Keratinocyte (primary cell): ENCODE results near the gene L3MBTL4. TPM values are rescaled to one million over a fixed set of nuclear protein-coding genes. Genes with fewer than 3 reads are reported as not detected.

Experiments used
- DNase-seq: peaks from one replicate; pipeline ENCODE4 v3.0.0-alpha.2; 2011; ENCODE audit warnings: low read depth, missing footprints, low spot score
- FAIRE-seq: peaks from 2 replicates; lab custom pipeline; 2011; peaks lifted over from hg19 to GRCh38; lab: Jason Lieb, UNC
- H2AFZ ChIP-seq: 2 replicates; pipeline ENCODE4 v1.6.0; 2012; ENCODE audit warnings: low read length, control low read depth, inconsistent platforms; ENCODE audit not compliant: control insufficient read depth
- H3K27ac ChIP-seq: 2 replicates; pipeline ENCODE4 v1.5.1; 2011; ENCODE audit warnings: low read length; ENCODE audit not compliant: control insufficient read depth, insufficient read depth
- H3K27me3 ChIP-seq: 3 replicates; pipeline ENCODE4 v1.6.0; 2011; ENCODE audit warnings: low read length; ENCODE audit not compliant: control insufficient read depth, insufficient read depth; ENCODE audit errors: extremely low read depth
- H3K36me3 ChIP-seq, 2 experiments: 2 replicates in 1 of 2; 3 replicates in 1 of 2; pipeline ENCODE4 v1.5.1; 2011; ENCODE audit warnings: low read length in 2 of 2, mild to moderate bottlenecking in 1 of 2; ENCODE audit not compliant: control insufficient read depth in 2 of 2, insufficient read depth in 2 of 2; ENCODE audit errors: extremely low read depth in 1 of 2
- H3K4me1 ChIP-seq: 3 replicates; pipeline ENCODE4 v1.5.1; 2011; ENCODE audit warnings: low read length; ENCODE audit not compliant: control insufficient read depth, insufficient read depth; ENCODE audit errors: extremely low read depth
- H3K4me2 ChIP-seq: 3 replicates; pipeline ENCODE4 v1.6.0; 2011; ENCODE audit warnings: low read depth, low read length; ENCODE audit not compliant: control insufficient read depth, insufficient read depth; ENCODE audit errors: extremely low read depth
- H3K4me3 ChIP-seq, 3 experiments: fragments of 200-600 bp in 1 of 3; sonication (generic) in 1 of 3; 2 replicates in 2 of 3; 3 replicates in 1 of 3; pipeline ENCODE4 v1.5.1; 2011 to 2016; ENCODE audit warnings: low read length in 3 of 3, mild to moderate bottlenecking in 3 of 3, control low read depth in 2 of 3, inconsistent platforms in 1 of 3, low read depth in 1 of 3, mixed read lengths in 1 of 3, mixed run types in 1 of 3, moderate library complexity in 1 of 3; ENCODE audit not compliant: control insufficient read depth in 2 of 3, insufficient read depth in 2 of 3; ENCODE audit errors: extremely low read depth in 1 of 3
- H3K79me2 ChIP-seq: 2 replicates; pipeline ENCODE4 v1.6.0; 2012; ENCODE audit warnings: low read length; ENCODE audit not compliant: control insufficient read depth, insufficient read depth
- H3K9ac ChIP-seq: 3 replicates; pipeline ENCODE4 v1.6.0; 2011; ENCODE audit warnings: low read length; ENCODE audit not compliant: control insufficient read depth, insufficient read depth; ENCODE audit errors: extremely low read depth
- H3K9me1 ChIP-seq: 3 replicates; pipeline ENCODE4 v1.6.0; 2011; ENCODE audit warnings: low read length; ENCODE audit not compliant: control insufficient read depth, insufficient read depth; ENCODE audit errors: extremely low read depth
- H3K9me3 ChIP-seq: 2 replicates; pipeline ENCODE4 v1.5.1; 2012; ENCODE audit warnings: low read depth, low read length; ENCODE audit not compliant: control insufficient read depth
- H4K20me1 ChIP-seq: 3 replicates; pipeline ENCODE4 v1.6.0; 2011; ENCODE audit warnings: low read length; ENCODE audit not compliant: control insufficient read depth, insufficient read depth; ENCODE audit errors: extremely low read depth
- EZH2 ChIP-seq: IDR thresholded peaks from one replicate; pipeline ENCODE4 v1.6.1; 2012; ENCODE audit warnings: inconsistent platforms, mild to moderate bottlenecking, low read length, moderate library complexity
- dilution Hi-C: fragments of 300-500 bp; cut with MboI; formaldehyde crosslinking; loops from one replicate; pipeline ENCODE4 v1.7.0; 2020; ENCODE audit warnings: low sequenced_read_pairs; ENCODE audit not compliant: extremely low pct_ligation_motif_present
- polyA plus RNA-seq, 5 experiments: library from polyadenylated mRNA; depleted of rRNA in 3 of 5; stranded (reverse) in 3 of 5; stranded (forward) in 1 of 5; unstranded in 1 of 5; fragments of >200 nt; gene quantifications; 1 replicate in 1 of 5; 2 replicates in 3 of 5; 3 replicates in 1 of 5; pipeline versions ENCODE4 v1.2.1 to v1.2.3, GENCODE V29; 2011 to 2012; ENCODE audit warnings: missing spikeins in 2 of 5, low read depth in 1 of 5, low replicate concordance in 1 of 5
- TF ChIP-seq, protein P1 (sequence below), 3 experiments: IDR thresholded peaks in 1 of 3; conservative IDR thresholded peaks in 1 of 3; optimal IDR thresholded peaks in 1 of 3; 2 replicates in 2 of 3; 3 replicates in 1 of 3; pipeline versions ENCODE3 to v1.5.1; 2011; ENCODE audit warnings: low read length in 3 of 3, mild to moderate bottlenecking in 3 of 3, moderate library complexity in 2 of 3, control low read depth in 1 of 3, inconsistent platforms in 1 of 3; ENCODE audit not compliant: insufficient read depth in 2 of 3; ENCODE audit errors: extremely low read depth in 1 of 3

The L3MBTL4 gene
- polyA plus RNA-seq, 1 donor (not counting 4 experiments of a cell fraction or from before 2014, with no cell fraction given), result 0.17 TPM

DNA sequence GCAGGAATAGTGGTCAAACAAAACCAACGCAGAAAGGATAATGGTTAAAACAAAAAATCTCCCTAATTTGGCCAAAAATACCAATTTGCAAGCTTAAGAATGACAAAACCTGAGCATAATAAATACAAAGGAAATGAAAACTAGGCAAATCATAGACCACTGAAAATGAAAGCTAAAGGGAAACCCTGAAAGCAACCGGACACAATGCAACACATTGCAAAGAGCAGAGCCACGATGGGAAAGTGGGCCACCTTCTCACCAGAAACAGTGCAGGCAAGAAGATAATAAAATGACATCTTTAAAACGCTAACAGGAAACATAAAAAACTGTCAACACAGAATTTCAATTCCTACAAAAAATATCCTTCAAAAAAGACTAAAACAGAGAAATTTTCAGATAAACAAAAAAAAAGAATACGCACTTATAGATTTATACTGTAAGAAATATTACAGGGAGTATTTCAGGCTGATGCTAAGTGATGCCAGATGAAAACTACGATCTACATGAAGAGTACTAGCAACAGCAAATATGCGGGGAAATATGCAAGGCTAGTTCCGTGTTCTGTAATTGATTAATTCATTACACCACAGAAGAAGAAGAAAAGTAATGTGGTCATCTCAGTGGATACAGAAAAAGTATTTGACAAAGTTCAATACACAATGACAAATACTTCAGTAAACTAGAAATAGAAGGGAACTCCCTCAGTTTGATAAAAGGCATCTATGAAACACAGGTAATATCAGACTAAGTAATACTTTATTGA lies 239.5 kb downstream of the L3MBTL4 start:
- no peak for TF ChIP-seq EZH2
- TF ChIP-seq, protein P1, sequence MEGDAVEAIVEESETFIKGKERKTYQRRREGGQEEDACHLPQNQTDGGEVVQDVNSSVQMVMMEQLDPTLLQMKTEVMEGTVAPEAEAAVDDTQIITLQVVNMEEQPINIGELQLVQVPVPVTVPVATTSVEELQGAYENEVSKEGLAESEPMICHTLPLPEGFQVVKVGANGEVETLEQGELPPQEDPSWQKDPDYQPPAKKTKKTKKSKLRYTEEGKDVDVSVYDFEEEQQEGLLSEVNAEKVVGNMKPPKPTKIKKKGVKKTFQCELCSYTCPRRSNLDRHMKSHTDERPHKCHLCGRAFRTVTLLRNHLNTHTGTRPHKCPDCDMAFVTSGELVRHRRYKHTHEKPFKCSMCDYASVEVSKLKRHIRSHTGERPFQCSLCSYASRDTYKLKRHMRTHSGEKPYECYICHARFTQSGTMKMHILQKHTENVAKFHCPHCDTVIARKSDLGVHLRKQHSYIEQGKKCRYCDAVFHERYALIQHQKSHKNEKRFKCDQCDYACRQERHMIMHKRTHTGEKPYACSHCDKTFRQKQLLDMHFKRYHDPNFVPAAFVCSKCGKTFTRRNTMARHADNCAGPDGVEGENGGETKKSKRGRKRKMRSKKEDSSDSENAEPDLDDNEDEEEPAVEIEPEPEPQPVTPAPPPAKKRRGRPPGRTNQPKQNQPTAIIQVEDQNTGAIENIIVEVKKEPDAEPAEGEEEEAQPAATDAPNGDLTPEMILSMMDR (optimal IDR thresholded peaks at IDR 0.05 in 1 of 3, IDR thresholded peaks at IDR 0.05 in 1 of 3, conservative IDR thresholded peaks at IDR 0.05 in 1 of 3; ENCODE audit: extremely low read depth in 1 of 3, insufficient read depth in 2 of 3, low read length in 3 of 3), result no peak
- Histone ChIP-seq H3K27ac (no peak overlapping the region), H3K27me3 (no peaks in the 10 kb centered on the region), H3K36me3 (no peaks in the 10 kb centered on the region), H3K4me1 (no peaks in the 10 kb centered on the region), H3K4me3 (no peak overlapping the region), H3K9ac (no peak overlapping the region), H2AFZ (no peak overlapping the region), H3K9me1 (no peaks in the 10 kb centered on the region), H3K9me3 (no peaks in the 10 kb centered on the region), H3K79me2 (no peaks in the 10 kb centered on the region), H4K20me1 (no peaks in the 10 kb centered on the region), H3K4me2 (no peak overlapping the region)
- FAIRE-seq, result no peak
- dilution Hi-C loops, result no loop called here
- DNase-seq, result no peak

DNA sequence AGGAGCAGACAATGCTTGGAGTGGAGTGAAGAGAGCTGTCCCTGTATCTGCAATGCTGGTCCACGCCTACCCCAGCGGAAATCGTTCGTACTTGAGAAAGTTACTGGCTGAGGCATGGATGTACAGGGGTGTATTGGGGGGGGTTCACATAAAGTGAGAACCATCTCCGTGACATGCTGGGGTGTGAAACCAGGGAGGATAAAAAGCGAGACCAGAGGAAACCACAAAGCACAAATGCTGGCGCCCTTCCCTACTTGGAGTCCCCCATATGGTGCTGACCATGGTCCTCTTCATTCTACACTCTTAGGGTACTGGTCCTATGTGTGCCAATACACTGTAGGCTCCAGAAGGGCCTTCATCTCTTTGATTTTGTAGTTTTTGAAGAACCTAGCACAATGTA lies 244.1 kb downstream of the L3MBTL4 start:
- H3K4me2 ChIP-seq, result no peak overlapping the region
- H3K36me3 ChIP-seq, result no peaks in the 10 kb centered on the region
- dilution Hi-C loops, result no loop called here
- no peaks in the 10 kb centered on the region for H3K9me3 ChIP-seq
- no peak overlapping the region for H3K27ac ChIP-seq
- H3K27me3 ChIP-seq, result no peaks in the 10 kb centered on the region
- H4K20me1 ChIP-seq, result no peaks in the 10 kb centered on the region
- no peak overlapping the region for H3K9ac ChIP-seq
- DNase-seq (no peak), FAIRE-seq (no peak)
- no peak overlapping the region for H3K4me3 ChIP-seq
- no peaks in the 10 kb centered on the region for H3K79me2 ChIP-seq
- no peak overlapping the region for H2AFZ ChIP-seq
- no peaks in the 10 kb centered on the region for H3K9me1 ChIP-seq
- TF ChIP-seq, protein P1 (optimal IDR thresholded peaks at IDR 0.05 in 1 of 3, IDR thresholded peaks at IDR 0.05 in 1 of 3, conservative IDR thresholded peaks at IDR 0.05 in 1 of 3; ENCODE audit: extremely low read depth in 1 of 3, insufficient read depth in 2 of 3, low read length in 3 of 3), result no peak
- no peak for TF ChIP-seq EZH2
- no peaks in the 10 kb centered on the region for H3K4me1 ChIP-seq
